MM.1S (cell line): Measurements from ENCODE around the gene ST6GALNAC6.

Source experiments
- DNase-seq: peaks from one replicate; pipeline ENCODE4 v3.0.0-alpha.2; 2015
- H2AFZ ChIP-seq: fragments of 300-600 bp; sonication (generic); 2 replicates; pipeline ENCODE4 v1.6.0; 2016; ENCODE audit warnings: antibody characterized with exemption, low read length
- H3F3A ChIP-seq: fragments of 300-600 bp; sonication (generic); 2 replicates; pipeline ENCODE4 v1.6.1; 2016; ENCODE audit warnings: mild to moderate bottlenecking, antibody characterized with exemption, low read length, moderate library complexity, mixed read lengths; ENCODE audit not compliant: insufficient read depth
- H3K27ac ChIP-seq: fragments of 300-600 bp; sonication (generic); 2 replicates; pipeline ENCODE4 v1.5.1; 2016; ENCODE audit warnings: mild to moderate bottlenecking, low read length
- H3K27me3 ChIP-seq: fragments of 300-600 bp; sonication (generic); replicated peaks from 2 replicates; pipeline ENCODE4 v1.6.0; 2016; ENCODE audit warnings: low read length; ENCODE audit not compliant: insufficient read depth
- H3K36me3 ChIP-seq: fragments of 300-600 bp; sonication (generic); replicated peaks from 2 replicates; pipeline ENCODE4 v1.6.1; 2016; ENCODE audit warnings: mild to moderate bottlenecking, low read length, mixed read lengths; ENCODE audit not compliant: insufficient read depth
- H3K4me1 ChIP-seq: fragments of 300-600 bp; sonication (generic); 2 replicates; pipeline ENCODE4 v1.6.1; 2016; ENCODE audit warnings: low read length, mixed read lengths
- H3K4me2 ChIP-seq: fragments of 300-600 bp; sonication (generic); 2 replicates; pipeline ENCODE4 v1.6.0; 2016; ENCODE audit warnings: low read depth, low read length
- H3K4me3 ChIP-seq: fragments of 300-600 bp; sonication (generic); 2 replicates; pipeline ENCODE4 v1.5.1; 2016; ENCODE audit warnings: low read length, mixed read lengths
- H3K79me2 ChIP-seq: fragments of 300-600 bp; sonication (generic); 2 replicates; pipeline ENCODE4 v1.6.1; 2016; ENCODE audit warnings: mixed run types, low read length, mixed read lengths
- H3K9ac ChIP-seq: fragments of 300-600 bp; sonication (generic); 2 replicates; pipeline ENCODE4 v1.6.1; 2016; ENCODE audit warnings: low read length, mixed read lengths
- H3K9me2 ChIP-seq: fragments of 300-600 bp; sonication (generic); replicated peaks from 2 replicates; pipeline ENCODE4 v1.6.1; 2016; ENCODE audit warnings: mild to moderate bottlenecking, low read length, mixed read lengths; ENCODE audit not compliant: insufficient read depth
- H3K9me3 ChIP-seq: fragments of 300-600 bp; sonication (generic); replicated peaks from 2 replicates; pipeline ENCODE4 v1.6.1; 2016; ENCODE audit warnings: mild to moderate bottlenecking, low read length, mixed read lengths; ENCODE audit not compliant: insufficient read depth
- H4K20me1 ChIP-seq: fragments of 300-600 bp; sonication (generic); 2 replicates; pipeline ENCODE4 v1.6.1; 2016; ENCODE audit warnings: mild to moderate bottlenecking, low read length, moderate library complexity, mixed read lengths; ENCODE audit not compliant: insufficient read depth
- CTCF ChIP-seq: fragments of 300-600 bp; sonication (generic); IDR thresholded peaks from 2 replicates; pipeline ENCODE4 v1.5.1; 2016; ENCODE audit warnings: antibody characterized with exemption, low read length, mixed read lengths
- EZH2 ChIP-seq: fragments of 300-600 bp; sonication (generic); optimal IDR thresholded peaks from 2 replicates; pipeline ENCODE3; 2017; ENCODE audit warnings: low read depth, mild to moderate bottlenecking, antibody characterized with exemption, low read length, mixed read lengths
- EZH2phosphoT487 ChIP-seq: fragments of 300-600 bp; sonication (generic); IDR thresholded peaks from 2 replicates; pipeline ENCODE4 v1.6.1; 2018; ENCODE audit warnings: antibody characterized with exemption, low read length

ST6GALNAC6 gene

GRCh38 chr9:127858041-127858512 is 41.3 kb downstream of the ST6GALNAC6 start:
- H2AFZ ChIP-seq = no peak overlapping the region
- H3K4me3 ChIP-seq = no peak overlapping the region
- TF ChIP-seq CTCF (no peak), EZH2 (no peak), EZH2phosphoT487 (no peak)
- H3K9ac ChIP-seq = no peak overlapping the region
- H4K20me1 ChIP-seq = no peaks in the 10 kb centered on the region
- no peaks in the 10 kb centered on the region for H3K4me1 ChIP-seq
- H3K4me2 ChIP-seq = no peak overlapping the region
- no peaks in the 10 kb centered on the region for H3K27me3 ChIP-seq
- H3K27ac ChIP-seq = no peak overlapping the region
- no peaks in the 10 kb centered on the region for H3K9me3 ChIP-seq
- H3K9me2 ChIP-seq = no peaks in the 10 kb centered on the region
- H3K36me3 ChIP-seq = no peaks in the 10 kb centered on the region
- H3F3A ChIP-seq = no peaks in the 10 kb centered on the region
- DNase-seq = no peak
- no peaks in the 10 kb centered on the region for H3K79me2 ChIP-seq

- no peak for DNase-seq
- Histone ChIP-seq H3K27ac (no peak overlapping the region), H3K9ac (no peak overlapping the region), H3K79me2 (no peaks in the 10 kb centered on the region), H3K4me1 (no peaks in the 10 kb centered on the region), H3K4me2 (no peak overlapping the region), H3K4me3 (no peak overlapping the region), H3K9me3 (no peaks in the 10 kb centered on the region), H2AFZ (no peak overlapping the region), H3K9me2 (no peaks in the 10 kb centered on the region), H3K27me3 (no peaks in the 10 kb centered on the region), H3F3A (no peaks in the 10 kb centered on the region), H4K20me1 (no peaks in the 10 kb centered on the region), H3K36me3 (no peaks in the 10 kb centered on the region)
- TF ChIP-seq EZH2 = no peak
- TF ChIP-seq CTCF = no peak
- no peak for TF ChIP-seq EZH2phosphoT487
Measured at GRCh38 chr9:127857278-127857677, 42.1 kb downstream of the ST6GALNAC6 start.

DNA sequence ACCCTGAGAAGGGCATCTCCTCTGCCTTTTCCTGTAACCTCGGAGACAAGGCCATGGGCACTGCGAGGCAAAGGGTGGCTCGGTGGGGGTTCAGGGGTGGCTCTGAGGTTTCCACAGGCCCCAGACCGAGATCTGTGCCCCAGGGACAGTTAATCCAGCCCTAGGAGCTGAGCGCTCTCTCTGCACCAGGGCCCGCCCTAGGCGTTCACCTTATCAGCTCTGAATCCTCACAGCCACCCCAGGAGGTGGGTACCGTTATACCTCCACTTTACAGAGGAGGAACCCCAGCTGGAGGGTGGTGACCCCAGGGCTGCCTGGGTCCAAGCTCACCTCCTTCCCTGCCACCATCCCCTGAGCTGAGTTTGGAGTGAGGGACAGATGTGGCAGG is 42.7 kb downstream of the ST6GALNAC6 start:
- Histone ChIP-seq H3K27ac (no peak overlapping the region), H3K9ac (no peak overlapping the region), H3K4me3 (no peak overlapping the region), H3K4me2 (no peak overlapping the region), H3K36me3 (no peaks in the 10 kb centered on the region), H2AFZ (no peak overlapping the region), H3K4me1 (no peaks in the 10 kb centered on the region), H3K79me2 (no peaks in the 10 kb centered on the region), H3K27me3 (no peaks in the 10 kb centered on the region), H3K9me3 (no peaks in the 10 kb centered on the region), H3K9me2 (no peaks in the 10 kb centered on the region), H3F3A (no peaks in the 10 kb centered on the region), H4K20me1 (no peaks in the 10 kb centered on the region)
- TF ChIP-seq EZH2phosphoT487 (no peak), EZH2 (no peak), CTCF (no peak)
- DNase-seq = no peak
